Stimulated activated CD4-positive, alpha-beta T cell treated with anti-CD3 and anti-CD28 coated beads, Interleukin-15, amount 100 ng/mL, for 1 hour (primary cell): ENCODE measurements around the gene AGMO.
"Not testable (repeated sequence)": the region's sequence is repeated elsewhere in the genome, so short reads cannot be mapped to it uniquely, and the experiment has no call there.

Experiments used
- DNase-seq, 2 donors: peaks; one replicate each; pipeline ENCODE4 v3.0.0-alpha.2; 2020; ENCODE audit warnings: low read depth in 1 of 2, low spot score in 1 of 2

AGMO gene

DNA sequence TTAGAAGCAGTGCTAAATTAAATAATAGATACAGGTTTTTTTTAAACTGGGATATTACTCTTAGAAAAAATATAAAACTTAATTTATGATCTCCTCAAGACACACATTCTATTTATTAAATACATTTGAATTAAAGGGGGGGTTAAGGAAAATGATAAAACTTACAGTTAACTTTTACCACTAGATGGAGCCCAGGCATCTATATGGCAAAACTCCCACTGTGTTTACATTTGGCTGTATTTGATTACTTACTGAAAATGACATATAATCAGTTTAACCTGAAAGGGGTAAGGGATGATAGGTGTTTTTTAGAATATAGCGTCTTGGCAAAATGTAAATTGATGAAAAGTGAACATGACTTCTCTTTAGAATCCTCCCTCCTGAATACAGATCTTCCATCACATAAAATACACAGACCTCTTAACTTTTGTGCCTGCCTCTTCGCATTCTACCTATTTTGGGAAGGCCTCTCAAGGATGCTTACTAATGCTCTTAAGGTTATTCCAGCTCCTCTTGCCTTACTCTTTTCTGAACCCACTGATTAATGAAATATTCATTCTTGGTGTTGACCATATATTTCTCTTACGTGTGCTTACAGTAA lies 235.7 kb downstream of the AGMO start:
- DNase-seq = no peak

DNA sequence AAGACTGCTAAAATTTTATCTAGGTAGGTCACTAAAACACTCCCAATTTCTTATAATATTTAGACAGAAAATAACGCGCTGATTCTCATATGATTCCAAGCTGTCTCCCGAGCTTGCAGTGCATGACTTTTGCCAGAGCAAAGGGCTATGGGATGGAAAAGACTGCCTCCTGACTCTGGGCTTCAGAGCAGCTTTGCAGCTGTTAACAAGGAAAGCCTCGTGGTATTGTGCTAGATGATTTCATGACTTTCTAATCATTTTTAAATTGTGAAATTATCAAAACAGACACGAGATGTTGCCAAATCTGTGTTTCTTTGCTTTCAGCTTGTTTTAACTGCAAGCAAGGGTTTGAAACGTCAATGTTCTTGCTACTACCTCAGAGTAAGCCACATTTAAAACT lies 238.3 kb downstream of the AGMO start:
- no peak for DNase-seq

DNA sequence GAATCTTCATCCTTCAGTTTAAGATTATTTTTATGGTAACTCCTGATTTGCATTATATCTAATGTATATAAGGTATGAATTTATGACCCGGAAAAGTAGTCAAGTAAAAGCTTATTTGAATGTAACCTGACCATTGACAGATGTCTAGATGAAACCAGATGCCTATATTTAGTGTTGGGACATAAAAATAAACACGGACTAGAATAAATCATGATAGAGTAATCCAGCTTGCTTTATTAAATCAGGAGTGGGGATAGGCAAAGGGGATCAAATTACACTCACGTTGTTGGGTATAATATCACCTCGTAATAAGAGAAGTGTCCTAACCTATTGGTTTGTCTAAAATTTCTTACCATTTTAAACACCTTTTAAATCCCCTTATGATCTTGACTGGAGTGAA lies 244.6 kb downstream of the AGMO start:
- DNase-seq = no peak

DNA sequence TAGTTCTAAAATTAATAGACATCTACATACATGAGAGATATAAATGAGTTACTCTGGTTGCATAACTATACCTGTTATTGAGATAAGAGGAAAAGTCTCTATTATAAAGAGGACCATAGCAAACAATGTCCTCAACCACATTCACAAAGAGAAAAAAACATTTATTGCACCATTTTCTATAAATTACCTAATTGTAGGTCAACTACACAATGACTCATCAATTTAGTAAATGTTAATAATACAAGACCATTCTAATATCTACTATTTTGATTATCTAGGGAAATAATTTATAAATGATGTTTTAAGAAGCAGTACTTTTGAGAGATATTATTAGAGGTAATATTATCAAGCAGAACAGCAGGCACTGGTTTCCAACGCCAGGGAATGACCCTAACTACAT lies 246.1 kb downstream of the AGMO start:
- DNase-seq = no peak

DNA sequence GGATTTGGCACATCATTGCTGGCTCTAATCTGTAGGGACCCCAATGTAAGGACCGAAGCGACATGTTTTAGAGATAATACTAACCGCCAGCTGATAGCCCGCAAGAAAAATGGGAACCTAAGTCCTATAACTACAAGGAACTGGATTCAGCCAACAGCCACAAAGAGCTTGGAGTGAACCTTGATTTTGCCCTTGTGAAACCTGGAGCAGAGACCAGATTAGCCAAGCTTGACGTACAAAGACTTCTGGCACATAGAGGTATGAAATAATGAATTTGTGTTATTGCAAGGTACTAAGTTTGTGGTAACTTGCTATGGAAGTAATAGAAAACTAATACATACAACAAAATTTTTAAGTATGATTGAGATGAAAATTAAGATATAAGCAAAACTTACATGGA lies 246.9 kb downstream of the AGMO start:
- no peak for DNase-seq

DNA sequence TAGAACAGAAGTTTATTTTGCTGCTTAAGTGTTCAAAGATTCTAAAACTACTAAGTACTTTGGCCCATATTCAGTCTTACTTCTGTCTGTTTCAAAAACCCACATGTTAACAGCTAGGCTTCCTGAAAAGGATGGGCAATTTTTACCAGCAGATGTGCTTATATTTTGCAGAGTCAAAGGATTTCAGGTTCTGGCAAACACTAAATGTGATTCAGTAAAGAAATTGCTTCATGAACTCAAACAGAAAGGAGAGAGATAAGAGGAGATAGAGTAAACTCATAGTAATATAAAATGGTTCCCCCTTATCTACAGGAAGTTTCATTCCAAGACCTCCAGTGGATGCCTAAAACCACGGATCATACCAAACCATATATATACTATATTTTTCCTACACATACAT lies 248.5 kb downstream of the AGMO start:
- DNase-seq = no peak

DNA sequence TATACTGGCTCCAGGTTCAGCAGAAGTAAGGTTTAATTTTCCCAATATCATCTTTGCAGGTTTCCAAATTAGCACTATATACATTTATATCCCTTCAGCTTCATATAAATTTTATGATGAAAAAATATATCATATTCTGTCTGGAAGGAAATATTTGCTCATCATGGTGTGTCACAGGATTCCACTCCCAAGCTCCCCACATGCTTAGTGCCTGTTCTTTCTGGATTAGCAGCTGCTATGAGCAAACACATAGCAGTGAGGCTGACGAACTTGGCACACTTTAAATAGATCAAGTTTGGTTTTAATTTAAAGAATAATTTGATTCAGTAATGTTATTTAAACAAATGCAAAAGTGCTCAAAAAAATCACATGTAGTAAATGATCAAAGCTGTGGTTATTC lies 251.9 kb downstream of the AGMO start:
- DNase-seq = no peak

DNA sequence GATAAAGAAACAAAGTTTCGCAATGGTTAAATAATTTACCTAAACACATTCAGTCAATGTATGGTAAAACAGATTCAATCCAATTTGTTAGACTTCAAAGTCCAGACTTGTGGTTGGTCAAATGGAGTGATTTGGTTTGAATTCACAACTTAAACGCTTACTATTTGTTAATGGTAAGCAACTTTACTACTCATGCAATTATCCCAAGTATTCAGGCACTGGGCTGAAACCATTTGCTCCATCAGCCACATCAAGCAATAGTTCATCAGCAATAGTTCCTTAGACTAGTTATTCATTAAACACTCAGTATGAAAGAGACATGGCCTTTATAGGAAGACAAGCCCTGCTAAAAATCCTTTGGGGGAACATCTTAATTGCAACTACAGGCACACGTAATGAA lies 253.0 kb downstream of the AGMO start:
- DNase-seq = no peak

DNA sequence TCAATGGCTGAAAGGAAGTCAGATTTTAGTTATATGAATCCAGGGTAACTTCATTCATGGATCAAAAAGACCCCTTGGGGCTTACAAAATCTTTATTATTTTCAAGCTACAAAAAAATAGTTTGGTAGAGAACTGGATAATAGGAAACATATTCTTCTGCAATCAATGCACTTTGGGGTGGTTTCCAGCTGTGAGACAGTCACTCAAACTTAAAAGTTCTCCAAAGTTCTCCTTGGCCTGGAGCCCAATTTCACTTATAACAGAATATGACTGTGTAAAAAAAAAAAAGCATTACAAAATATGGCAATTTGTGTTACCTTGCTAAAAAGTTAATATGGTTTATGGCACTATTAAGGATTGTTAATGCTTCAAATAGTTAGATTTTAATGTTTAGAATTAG lies 255.5 kb downstream of the AGMO start:
- DNase-seq = no peak

DNA sequence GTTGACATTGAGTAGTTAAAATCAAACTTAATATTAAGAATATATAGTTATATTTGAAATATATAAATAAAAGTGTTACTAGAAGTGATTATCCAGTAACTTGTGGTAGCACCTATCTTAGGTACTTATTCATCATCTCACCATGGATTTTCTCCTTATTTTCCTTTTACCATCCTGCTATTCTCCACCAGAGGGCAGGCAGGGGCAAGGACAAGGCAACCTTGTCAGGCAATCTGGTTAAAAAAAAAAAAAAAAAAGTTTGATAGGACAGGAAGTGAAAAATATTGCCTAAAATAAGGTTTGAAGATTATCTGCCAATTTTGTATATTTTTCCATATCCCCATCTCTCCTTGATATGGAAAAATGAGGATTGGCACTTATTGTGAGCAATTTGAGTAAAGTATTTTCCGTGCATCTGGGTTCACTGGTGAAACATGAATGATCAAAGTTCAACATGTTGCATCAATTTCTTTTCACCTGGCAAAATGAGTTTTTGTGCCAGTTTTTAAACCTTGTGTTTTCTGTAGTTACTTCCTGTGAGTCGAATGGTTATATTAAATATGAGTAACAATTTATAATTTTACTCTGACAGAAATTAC lies 256.7 kb downstream of the AGMO start:
- DNase-seq = no peak

DNA sequence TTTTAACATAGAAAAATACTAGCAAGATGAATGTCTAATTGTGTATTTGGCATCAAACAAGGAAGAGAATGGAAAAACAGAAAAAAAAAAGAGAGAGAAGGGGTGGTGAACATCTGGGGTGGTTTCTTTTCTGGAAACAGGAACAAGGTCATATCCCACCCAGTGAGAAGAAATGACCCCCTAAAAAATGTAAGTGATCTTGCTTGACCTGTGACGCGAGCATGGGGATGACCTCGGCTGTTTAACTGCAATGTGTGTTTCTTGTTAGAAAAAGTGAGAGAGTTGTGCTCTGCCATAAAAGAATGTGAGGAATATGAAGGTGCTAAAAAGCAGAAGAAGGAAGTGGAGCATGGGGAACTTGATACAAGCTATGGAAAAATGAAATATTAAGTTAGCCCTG lies 258.5 kb downstream of the AGMO start:
- no peak for DNase-seq

DNA sequence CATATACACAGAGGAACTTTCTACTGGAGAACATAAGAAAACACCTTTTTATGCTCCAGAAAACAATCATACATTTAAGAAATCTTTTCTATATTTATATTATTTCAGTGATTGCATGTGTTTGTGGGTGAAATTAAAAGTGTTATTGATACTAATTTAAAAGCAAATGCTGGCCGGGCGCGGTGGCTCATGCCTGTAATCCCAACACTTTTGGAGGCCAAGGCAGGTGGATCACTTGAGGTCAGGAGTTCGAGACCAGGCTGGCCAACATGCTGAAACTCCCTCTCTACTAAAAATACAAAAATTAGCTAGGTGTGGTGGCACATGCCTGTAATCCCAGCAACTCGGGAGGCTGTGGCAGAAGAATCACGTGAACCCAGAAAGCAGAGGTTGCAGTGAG lies 260.8 kb downstream of the AGMO start:
- not testable (repeated sequence) for DNase-seq

DNA sequence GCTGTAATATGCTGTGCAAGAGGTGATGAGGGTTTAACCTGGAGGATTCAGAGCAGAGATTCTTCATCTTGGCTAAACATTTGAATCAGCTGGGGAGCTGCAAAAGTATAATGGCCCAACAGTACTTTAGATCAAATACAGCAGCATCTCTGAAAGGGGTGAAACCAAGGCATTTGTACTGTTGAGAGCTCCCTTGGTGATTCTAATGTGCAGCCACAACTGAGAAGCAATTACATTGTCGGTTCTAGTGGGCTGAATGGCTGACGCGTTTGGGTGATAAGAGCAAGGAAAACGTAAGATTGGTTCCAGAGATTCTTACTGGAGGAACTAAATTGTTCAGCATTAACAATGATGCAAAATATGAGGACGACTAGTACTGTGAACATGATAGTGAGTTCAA lies 269.7 kb downstream of the AGMO start:
- no peak for DNase-seq

DNA sequence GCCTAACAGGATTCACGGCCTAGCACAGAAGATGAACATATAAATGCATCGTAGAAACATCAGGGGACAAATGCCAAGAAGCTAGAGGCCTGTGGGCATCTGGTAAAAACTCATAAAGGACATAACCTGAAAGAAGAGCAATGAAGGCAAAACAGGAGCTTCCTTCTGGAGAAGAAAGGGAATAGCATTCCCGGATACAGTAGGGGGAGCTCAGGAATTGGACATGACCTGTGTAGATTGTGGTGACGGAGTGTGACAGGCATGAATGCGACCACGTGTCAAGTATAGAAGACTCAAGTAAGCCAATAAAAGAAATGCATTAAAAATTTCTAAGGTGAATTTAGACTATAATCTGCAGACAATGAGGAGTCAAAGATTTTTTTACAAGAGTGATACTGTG lies 270.1 kb downstream of the AGMO start:
- DNase-seq = no peak

DNA sequence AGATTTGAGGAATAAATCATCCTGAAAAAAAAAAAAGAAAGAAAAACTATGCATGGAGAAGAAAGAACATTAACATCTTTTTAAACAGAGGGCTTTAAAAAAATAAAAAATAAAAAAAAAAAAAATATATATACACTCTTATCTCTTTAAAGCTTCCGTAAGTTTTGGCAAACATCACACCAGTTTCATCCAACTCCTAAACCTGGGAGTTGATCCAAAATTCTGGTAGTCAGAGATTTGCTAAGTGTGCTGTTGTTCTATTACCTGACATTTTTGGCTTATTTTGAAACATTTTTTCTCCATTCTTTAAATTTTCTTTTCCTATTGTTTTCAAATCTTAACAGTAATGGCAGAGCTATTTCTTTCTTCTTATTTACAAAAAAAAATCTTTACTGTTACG lies 273.1 kb downstream of the AGMO start:
- DNase-seq = no peak

DNA sequence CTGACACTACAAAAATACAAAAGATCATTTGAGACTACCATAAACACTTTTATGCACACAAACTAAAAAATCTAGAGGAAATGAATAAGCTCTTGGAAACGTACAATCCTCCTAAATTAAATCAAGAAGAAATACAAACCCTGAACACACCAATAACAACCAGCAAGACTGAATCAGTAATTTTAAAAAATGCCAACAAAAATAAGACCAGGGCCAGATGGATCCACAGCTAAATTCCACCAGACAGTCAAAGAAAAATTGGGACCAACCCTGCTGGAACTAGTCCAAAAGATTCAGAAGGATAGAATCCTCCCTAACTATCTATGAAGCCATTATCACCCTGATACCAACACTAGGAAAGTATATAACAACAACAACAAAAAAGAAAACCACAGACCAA lies 277.4 kb downstream of the AGMO start:
- no peak for DNase-seq

DNA sequence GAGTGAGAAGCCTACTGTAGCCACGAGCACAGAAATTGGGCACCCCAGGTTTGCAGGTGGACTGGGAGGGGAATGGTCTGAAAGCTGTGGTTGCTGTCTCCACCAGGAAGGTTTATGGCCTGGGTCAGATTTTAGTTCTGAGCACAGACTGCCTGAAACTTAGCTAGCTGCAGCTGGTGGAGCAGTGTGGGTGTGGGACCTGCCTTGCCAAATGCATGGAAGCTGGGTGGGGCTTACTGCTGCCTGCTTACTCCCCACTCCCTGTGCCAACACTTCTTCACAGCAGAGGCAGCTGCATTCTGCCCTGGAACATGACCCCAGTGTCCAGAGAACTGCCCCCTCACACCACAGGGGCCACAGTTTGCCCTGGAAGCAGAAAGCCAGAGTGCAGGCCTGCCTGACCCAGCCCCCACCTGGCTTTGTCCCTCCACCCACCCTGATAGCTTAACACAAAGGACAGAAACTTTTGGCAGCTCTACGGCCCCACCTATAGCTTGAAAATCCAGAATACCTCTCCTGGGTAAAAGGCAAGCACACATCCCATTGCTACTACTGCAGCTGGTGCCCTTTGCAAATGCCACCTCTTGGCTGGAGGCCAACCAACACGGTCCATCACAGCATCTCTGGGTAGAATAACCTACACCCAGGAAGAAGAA lies 281.6 kb downstream of the AGMO start:
- no peak for DNase-seq

DNA sequence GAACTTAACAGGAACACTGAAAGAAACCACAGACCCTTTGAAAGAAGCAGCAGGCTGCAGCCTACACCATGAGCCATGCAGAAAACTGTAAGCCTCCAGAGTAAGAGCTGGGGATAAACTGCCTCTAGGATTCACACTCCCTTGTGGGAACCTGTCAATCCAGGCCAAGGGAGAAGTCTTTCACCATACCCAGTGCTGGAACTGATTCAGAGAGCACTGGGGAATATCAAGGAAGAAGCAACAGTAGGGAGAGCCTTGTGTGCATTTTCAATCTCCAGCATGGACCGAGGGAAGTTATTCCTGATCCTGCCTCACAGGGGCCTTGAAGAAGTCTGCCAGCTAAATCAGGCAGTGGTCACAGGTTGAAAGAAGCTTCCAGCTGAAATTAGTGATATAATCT lies 282.2 kb downstream of the AGMO start:
- DNase-seq = no peak

DNA sequence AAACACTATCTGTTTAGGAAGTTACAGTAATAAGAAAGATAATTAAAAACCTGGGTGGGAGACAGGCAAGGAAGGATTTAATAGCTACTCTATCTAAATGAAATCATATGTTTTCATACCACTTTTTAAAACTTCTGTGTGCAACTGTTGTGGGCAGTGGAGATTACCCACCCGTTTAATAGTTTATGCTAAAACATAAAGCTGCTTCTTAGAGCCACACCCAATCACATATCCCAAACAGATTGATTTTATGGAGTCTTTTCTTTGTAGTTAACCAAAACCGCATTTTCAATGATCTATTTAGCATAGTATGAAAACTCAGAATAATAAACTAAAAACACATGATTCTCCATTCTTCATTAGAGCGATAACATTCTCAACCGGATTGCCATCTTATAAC lies 304.1 kb downstream of the AGMO start:
- no peak for DNase-seq

DNA sequence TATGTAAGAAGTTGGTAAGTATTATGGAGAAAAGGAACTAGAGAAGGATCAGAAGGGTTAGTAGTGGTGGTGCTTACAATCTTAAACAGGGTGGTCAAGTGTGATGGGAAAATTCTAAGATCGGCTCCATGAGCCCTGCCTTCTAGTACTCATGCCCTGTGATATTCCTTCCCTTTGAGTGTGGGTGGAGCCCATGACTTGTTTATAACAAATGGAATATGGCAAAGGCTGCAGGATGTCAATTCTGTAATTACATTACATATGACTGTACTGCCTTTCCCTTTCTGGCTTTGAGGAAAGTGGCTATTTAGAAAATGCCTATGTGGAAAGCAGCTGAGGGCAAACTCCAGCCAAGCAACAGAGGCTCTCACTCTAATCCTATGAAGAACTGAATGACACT lies 309.6 kb downstream of the AGMO start:
- DNase-seq = no peak

DNA sequence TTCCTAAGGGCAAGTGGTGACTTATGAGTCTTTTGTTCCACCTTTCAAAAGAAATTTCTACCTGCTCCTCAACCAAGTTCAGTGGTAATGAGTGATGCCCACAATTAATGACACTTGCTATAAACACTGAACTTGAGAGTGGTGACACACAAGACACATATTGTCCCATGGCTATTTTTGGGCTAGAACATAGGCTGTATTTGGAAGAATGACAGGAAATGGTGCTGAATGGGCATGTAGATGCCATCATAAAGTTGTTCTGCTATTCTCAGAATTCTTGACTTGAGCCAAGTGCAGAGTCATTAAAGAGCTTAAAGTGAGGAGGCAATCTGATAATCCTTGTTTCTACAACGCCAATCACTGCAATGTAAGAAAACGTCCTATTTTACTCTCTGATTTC lies 313.3 kb downstream of the AGMO start:
- no peak for DNase-seq

DNA sequence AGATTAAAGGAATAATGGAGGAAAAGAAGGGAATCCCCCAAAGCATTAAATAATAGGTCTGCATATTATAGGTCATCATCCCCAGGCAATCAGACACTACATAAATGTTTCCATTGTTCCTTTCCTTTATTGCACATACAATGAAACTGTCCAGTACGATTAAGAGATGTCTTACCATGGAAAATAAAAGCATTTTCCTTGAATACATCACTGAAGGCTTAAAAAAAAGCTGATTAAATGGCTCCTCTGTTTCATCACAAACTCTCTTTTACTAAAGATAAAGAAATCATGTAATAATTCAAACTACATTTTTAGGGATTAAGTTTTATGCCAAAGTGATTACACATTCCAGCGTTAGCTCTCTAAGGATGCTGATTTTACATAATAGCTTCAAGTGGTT lies 316.0 kb downstream of the AGMO start:
- no peak for DNase-seq

DNA sequence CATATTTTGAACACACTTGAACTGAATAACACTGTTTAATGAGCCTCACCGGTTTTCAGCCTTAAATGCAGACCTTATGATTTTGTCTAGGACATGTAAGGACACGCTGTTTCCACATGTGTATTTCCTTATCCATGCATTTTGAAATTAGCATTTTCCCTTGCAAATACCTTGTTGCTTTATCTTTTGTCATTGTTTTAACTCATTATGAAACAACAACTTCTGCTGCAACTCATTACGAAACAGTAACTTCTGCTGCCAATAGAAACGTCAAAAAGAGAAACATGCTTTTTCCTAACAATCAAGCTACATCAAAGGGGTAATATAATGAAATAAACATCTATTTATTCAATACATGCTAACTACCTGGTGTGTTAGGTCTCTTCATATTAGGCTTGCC lies 322.0 kb downstream of the AGMO start:
- no peak for DNase-seq
